H9 (cell line): ENCODE data around the gene MPV17L2. TPM values are rescaled to one million over a fixed set of nuclear protein-coding genes. Genes with fewer than 3 reads are reported as not detected.
A peak's percentile ranks its signal among the peaks of the same experiment; 100 is the strongest.

Experiments
- DNase-seq: peaks from one replicate; pipeline ENCODE4 v3.0.0-alpha.2; 2017
- H2AFZ ChIP-seq: one replicate; pipeline ENCODE4 v1.6.1; 2013; ENCODE audit warnings: mild to moderate bottlenecking, low read length, control low read depth, moderate library complexity
- H2AK5ac ChIP-seq: 2 replicates; pipeline ENCODE4 v1.6.1; 2013; ENCODE audit warnings: low read length, control low read depth, mixed read lengths; ENCODE audit not compliant: insufficient read length
- H2BK120ac ChIP-seq: one replicate; pipeline ENCODE4 v1.6.1; 2013; ENCODE audit warnings: low read depth, mild to moderate bottlenecking, low read length, control low read depth, inconsistent platforms; ENCODE audit not compliant: poor library complexity, severe bottlenecking
- H2BK12ac ChIP-seq: 2 replicates; pipeline ENCODE4 v1.6.1; 2013; ENCODE audit warnings: low read length, control low read depth, mixed read lengths, low read depth; ENCODE audit not compliant: insufficient read length
- H2BK15ac ChIP-seq: 2 replicates; pipeline ENCODE4 v1.6.1; 2013; ENCODE audit warnings: low read depth, low read length, control low read depth
- H2BK20ac ChIP-seq: one replicate; pipeline ENCODE4 v1.6.1; 2013; ENCODE audit warnings: low read depth, mild to moderate bottlenecking, low read length, control low read depth, inconsistent platforms; ENCODE audit not compliant: poor library complexity, severe bottlenecking
- H2BK5ac ChIP-seq: 2 replicates; pipeline ENCODE4 v1.6.1; 2013; ENCODE audit warnings: low read length, control low read depth, mixed read lengths; ENCODE audit not compliant: insufficient read length
- H3K14ac ChIP-seq: 2 replicates; pipeline ENCODE4 v1.6.1; 2013; ENCODE audit warnings: low read length, control low read depth; ENCODE audit not compliant: insufficient read depth
- H3K18ac ChIP-seq: 2 replicates; pipeline ENCODE4 v1.6.1; 2013; ENCODE audit warnings: low read depth, mild to moderate bottlenecking, mixed read lengths, low read length, control low read depth; ENCODE audit not compliant: insufficient read length
- H3K23ac ChIP-seq: 2 replicates; pipeline ENCODE4 v1.6.1; 2013; ENCODE audit warnings: low read length, control low read depth, mixed read lengths, low read depth; ENCODE audit not compliant: insufficient read length
- H3K23me2 ChIP-seq: 2 replicates; pipeline ENCODE4 v1.6.1; 2013; ENCODE audit warnings: low read depth, mild to moderate bottlenecking, mixed read lengths, low read length, control low read depth; ENCODE audit not compliant: insufficient read length, poor library complexity, severe bottlenecking
- H3K27ac ChIP-seq: 2 replicates; pipeline ENCODE4 v1.5.1; 2013; ENCODE audit warnings: low read length, control low read depth, mixed read lengths, low read depth; ENCODE audit not compliant: insufficient read length
- H3K27me3 ChIP-seq: 2 replicates; pipeline ENCODE4 v1.6.1; 2013; ENCODE audit warnings: low read length, control low read depth, inconsistent platforms; ENCODE audit not compliant: insufficient read depth
- H3K4ac ChIP-seq: 2 replicates; pipeline ENCODE4 v1.6.1; 2013; ENCODE audit warnings: low read depth, mild to moderate bottlenecking, control low read depth, inconsistent platforms, low read length, moderate library complexity
- H3K4me1 ChIP-seq: 2 replicates; pipeline ENCODE4 v1.6.1; 2013; ENCODE audit warnings: low read length, control low read depth, inconsistent platforms; ENCODE audit not compliant: insufficient read depth
- H3K4me2 ChIP-seq: 2 replicates; pipeline ENCODE4 v1.6.1; 2013; ENCODE audit warnings: low read length, control low read depth, mixed read lengths; ENCODE audit not compliant: insufficient read length, insufficient read depth
- H3K56ac ChIP-seq: 2 replicates; pipeline ENCODE4 v1.6.1; 2013; ENCODE audit warnings: low read depth, mild to moderate bottlenecking, mixed read lengths, low read length, control low read depth; ENCODE audit not compliant: insufficient read length
- H3K79me1 ChIP-seq: 2 replicates; pipeline ENCODE4 v1.6.1; 2013; ENCODE audit warnings: low read depth, mild to moderate bottlenecking, moderate library complexity, low read length, control low read depth, inconsistent platforms; ENCODE audit not compliant: insufficient read depth, poor library complexity, severe bottlenecking
- H3K79me2 ChIP-seq: 2 replicates; pipeline ENCODE4 v1.6.1; 2013; ENCODE audit warnings: low read length, control low read depth, inconsistent platforms; ENCODE audit not compliant: insufficient read depth
- H3K9ac ChIP-seq: 2 replicates; pipeline ENCODE4 v1.6.1; 2013; ENCODE audit warnings: low read length, control low read depth, mixed read lengths; ENCODE audit not compliant: insufficient read length; ENCODE audit errors: extremely low read depth
- H3K9me3 ChIP-seq: one replicate; pipeline ENCODE4 v1.6.1; 2013; ENCODE audit warnings: low read depth, low read length, inconsistent platforms; ENCODE audit not compliant: control insufficient read depth
- H3T11ph ChIP-seq: one replicate; pipeline ENCODE4 v1.6.1; 2013; ENCODE audit warnings: mild to moderate bottlenecking, low read length, control low read depth, inconsistent platforms
- H4K20me1 ChIP-seq: one replicate; pipeline ENCODE4 v1.6.1; 2013; ENCODE audit not compliant: control insufficient read depth, insufficient read length, insufficient read depth
- H4K5ac ChIP-seq: 2 replicates; pipeline ENCODE4 v1.6.1; 2013; ENCODE audit warnings: low read depth, mild to moderate bottlenecking, mixed read lengths, low read length, control low read depth; ENCODE audit not compliant: insufficient read length
- H4K8ac ChIP-seq: replicated peaks from 2 replicates; pipeline ENCODE4 v1.6.1; 2013; ENCODE audit warnings: low read length, control low read depth, mixed read lengths, low read depth; ENCODE audit not compliant: insufficient read length
- H4K91ac ChIP-seq: 2 replicates; pipeline ENCODE4 v1.6.1; 2013; ENCODE audit warnings: low read depth, mild to moderate bottlenecking, moderate library complexity, mixed read lengths, low read length, control low read depth; ENCODE audit not compliant: insufficient read length
- H3K27ac Mint-ChIP-seq, 3 experiments: 2 replicates in 2 of 3; 3 replicates in 1 of 3; pipeline ENCODE4 v1.8.0; 2020 to 2021; ENCODE audit warnings: mixed read lengths in 3 of 3, mild to moderate bottlenecking in 1 of 3, moderate library complexity in 1 of 3
- H3K27me3 Mint-ChIP-seq: 2 replicates; pipeline ENCODE4 v1.8.0; 2021; ENCODE audit warnings: low read depth, mild to moderate bottlenecking, moderate library complexity, mixed read lengths
- H3K36me3 Mint-ChIP-seq, 3 experiments: 2 replicates in 2 of 3; 3 replicates in 1 of 3; pipeline ENCODE4 v1.8.0; 2020 to 2021; ENCODE audit warnings: low read depth in 3 of 3, mixed read lengths in 3 of 3; ENCODE audit not compliant: insufficient read depth in 1 of 3
- H3K4me1 Mint-ChIP-seq, 2 experiments: 2 replicates each; pipeline ENCODE4 v1.8.0; 2020; ENCODE audit warnings: mixed read lengths in 2 of 2
- H3K4me3 Mint-ChIP-seq, 2 experiments: 2 replicates in 1 of 2; 3 replicates in 1 of 2; pipeline ENCODE4 v1.8.0; 2020 to 2021; ENCODE audit warnings: mild to moderate bottlenecking in 2 of 2, mixed read lengths in 2 of 2, moderate library complexity in 1 of 2
- H3K9me3 Mint-ChIP-seq, 2 experiments: 2 replicates in 1 of 2; 3 replicates in 1 of 2; pipeline ENCODE4 v1.8.0; 2020; ENCODE audit warnings: mild to moderate bottlenecking in 2 of 2, mixed read lengths in 2 of 2, moderate library complexity in 1 of 2
- CTCF ChIP-seq: fragments of 200-600 bp; sonication (generic); conservative IDR thresholded peaks from 3 replicates; pipeline ENCODE4 v1.8.0; 2021; ENCODE audit warnings: antibody characterized with exemption, mild to moderate bottlenecking
- WGBS: extraction: QIAGEN DNeasy Blood & Tissue Kit; methylation state at CpG from one replicate; pipeline ENCODE4 v1.1.7; 2013; ENCODE audit warnings: missing lambda C conversion rate, low lambda C conversion rate, mixed read lengths; ENCODE audit not compliant: insufficient read length; ENCODE audit errors: extremely low coverage; 5-methylcytosine and 5-hydroxymethylcytosine counted together
- long read RNA-seq: library from polyadenylated mRNA; unstranded; transcript quantifications from one replicate; pipeline ENCODE4 v2.0.0, GENCODE V29; 2020
- total RNA-seq: library from RNA; stranded (reverse); gene quantifications from 2 replicates; pipeline ENCODE4 v1.2.1, GENCODE V29; 2021

The MPV17L2 gene
- 22.4 and 26.4 TPM in 2 replicates for total RNA-seq
- long read RNA-seq, transcript MPV17L2-204 (5 exons, 1,408 nt) = major isoform, 203 of 234 reads
- long read RNA-seq, transcript MPV17L2-202 (4 exons, 1,941 nt) = minor isoform, 16 of 234 reads
- long read RNA-seq, partial matches to known transcripts = 6 of 234 reads
- long read RNA-seq, other reads (novel, unspliced or antisense) = 9 of 234 reads

DNA sequence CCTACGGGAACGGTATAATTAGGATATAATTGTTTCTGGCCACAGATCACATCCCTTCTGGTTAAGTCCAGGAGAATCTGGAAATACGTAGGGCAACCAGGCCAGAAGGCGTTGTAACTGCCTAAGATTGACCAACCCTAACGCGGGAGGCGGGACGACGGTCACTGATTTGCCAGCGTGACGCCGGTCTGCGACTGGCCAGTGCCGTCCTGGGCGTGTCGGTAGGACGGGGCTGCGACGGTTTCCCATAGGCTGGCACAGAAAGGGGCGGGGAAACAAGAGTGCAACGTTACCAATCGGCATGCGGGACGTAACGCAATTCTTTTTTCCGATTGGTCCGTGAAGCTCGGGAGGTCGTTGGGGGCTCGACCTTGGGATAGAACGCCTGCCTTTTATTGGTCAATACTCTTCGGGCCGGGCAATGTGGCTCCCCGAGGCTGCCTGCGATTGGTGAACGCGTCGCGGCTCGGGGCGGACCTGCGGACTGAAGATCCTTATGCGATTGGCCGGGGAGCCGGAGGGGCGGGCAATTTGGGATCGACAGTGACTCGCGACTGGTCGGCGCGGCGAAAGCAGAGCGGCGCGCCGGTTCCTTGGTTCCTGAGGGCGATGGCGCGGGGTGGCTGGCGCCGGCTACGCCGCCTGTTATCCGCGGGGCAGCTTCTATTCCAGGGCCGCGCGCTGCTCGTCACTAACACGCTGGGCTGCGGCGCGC is at the start of gene MPV17L2:
MPV17L2 (plus strand) TSS at position 546 of the 715 bp plus-strand sequence; CDS start at position 610, 64 bp downstream.
- peaks cover 6% of the 10 kb centered on the region for H3K79me1 ChIP-seq
- H4K20me1 ChIP-seq = no peaks in the 10 kb centered on the region
- Mint-ChIP-seq H3K4me1 (peaks cover 17 to 20% of the 10 kb centered on the region in 2 experiments), H3K36me3 (peaks cover 3 to 18% (median 18%) of the 10 kb centered on the region in 3 experiments), H3K4me3 (peak within 1 kb of the TSS; percentile 84 to 90), H3K9me3 (no peaks in the 10 kb centered on the region; a peak in 1 of 5 replicates), H3K27me3 (no peaks in the 10 kb centered on the region; the same call in 1 of the 2 replicates), H3K27ac (peak within 1 kb of the TSS; percentile 88 to 96 (median 95))
- peak; percentile 100 for DNase-seq
- TF ChIP-seq CTCF = no peak
- no peak within 1 kb of the TSS for H2BK120ac ChIP-seq
- H3T11ph ChIP-seq = no peak within 1 kb of the TSS
- peak within 1 kb of the TSS; percentile 87 for H3K4me2 ChIP-seq
- no peak within 1 kb of the TSS; the same call in 1 of the 2 replicates for H3K14ac ChIP-seq
- no peaks in the 10 kb centered on the region for H3K9me3 ChIP-seq
- WGBS = no CpG with 5 or more reads among the region's 74 CpGs
- peak within 1 kb of the TSS; percentile 5 for H3K9ac ChIP-seq
- H4K91ac ChIP-seq = no peak within 1 kb of the TSS
- H3K4me1 ChIP-seq = no peaks in the 10 kb centered on the region; the same call in 1 of the 2 replicates
- no peak within 1 kb of the TSS for H2AK5ac ChIP-seq
- peaks cover 2% of the 10 kb centered on the region; the same call in 1 of the 2 replicates for H3K79me2 ChIP-seq
- H4K8ac ChIP-seq = no peak within 1 kb of the TSS
- no peak within 1 kb of the TSS for H3K56ac ChIP-seq
- no peak within 1 kb of the TSS for H2BK15ac ChIP-seq
- peak within 1 kb of the TSS; percentile 39 for H3K18ac ChIP-seq
- H4K5ac ChIP-seq = no peak within 1 kb of the TSS
- H3K23me2 ChIP-seq = peaks cover 8% of the 10 kb centered on the region
- no peak within 1 kb of the TSS for H3K4ac ChIP-seq
- no peak within 1 kb of the TSS for H2BK20ac ChIP-seq
- H3K23ac ChIP-seq = no peak within 1 kb of the TSS
- no peak within 1 kb of the TSS for H2BK5ac ChIP-seq
- H3K27ac ChIP-seq = no peak within 1 kb of the TSS
- no peaks in the 10 kb centered on the region for H3K27me3 ChIP-seq
- H2BK12ac ChIP-seq = no peak within 1 kb of the TSS
- no peak within 1 kb of the TSS for H2AFZ ChIP-seq
